ENCODE results near the gene KLF3. TPM values are rescaled to one million over a fixed set of nuclear protein-coding genes. Genes with fewer than 3 reads are reported as not detected.
A peak's percentile ranks its signal among the peaks of the same experiment; 100 is the strongest.

The KLF3 gene
- total and polyA plus RNA-seq, 4 donors: 14.7 to 53.6 (median 39.2) TPM

DNA sequence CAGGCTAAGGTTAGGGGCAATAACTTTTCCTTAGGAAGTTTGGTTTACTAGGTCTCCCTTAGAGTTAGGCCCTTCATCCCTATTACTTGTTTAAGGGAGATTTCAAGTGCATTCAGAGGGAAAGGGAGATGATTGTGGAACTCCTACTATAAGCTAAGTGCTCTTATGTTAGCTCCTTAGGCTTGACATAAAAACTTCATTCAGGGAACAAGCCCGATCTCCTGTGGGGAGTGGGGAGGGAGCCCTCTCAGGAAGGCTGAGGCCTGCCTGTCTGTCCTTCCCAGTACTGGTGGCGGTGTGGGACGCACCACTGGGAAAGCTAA is 8.0 kb downstream of the KLF3 start:
- Histone ChIP-seq H3K9ac (ENCODE audit: insufficient read depth in 1 of 2, low read length in 2 of 2) (no peak overlapping the region), H3K27ac (ENCODE audit: low read depth in 1 of 2, low read length in 1 of 2) (peak overlapping the region; percentile 64 to 91)
- ATAC-seq (ENCODE audit: insufficient read depth, low FRiP score): no peak

DNA sequence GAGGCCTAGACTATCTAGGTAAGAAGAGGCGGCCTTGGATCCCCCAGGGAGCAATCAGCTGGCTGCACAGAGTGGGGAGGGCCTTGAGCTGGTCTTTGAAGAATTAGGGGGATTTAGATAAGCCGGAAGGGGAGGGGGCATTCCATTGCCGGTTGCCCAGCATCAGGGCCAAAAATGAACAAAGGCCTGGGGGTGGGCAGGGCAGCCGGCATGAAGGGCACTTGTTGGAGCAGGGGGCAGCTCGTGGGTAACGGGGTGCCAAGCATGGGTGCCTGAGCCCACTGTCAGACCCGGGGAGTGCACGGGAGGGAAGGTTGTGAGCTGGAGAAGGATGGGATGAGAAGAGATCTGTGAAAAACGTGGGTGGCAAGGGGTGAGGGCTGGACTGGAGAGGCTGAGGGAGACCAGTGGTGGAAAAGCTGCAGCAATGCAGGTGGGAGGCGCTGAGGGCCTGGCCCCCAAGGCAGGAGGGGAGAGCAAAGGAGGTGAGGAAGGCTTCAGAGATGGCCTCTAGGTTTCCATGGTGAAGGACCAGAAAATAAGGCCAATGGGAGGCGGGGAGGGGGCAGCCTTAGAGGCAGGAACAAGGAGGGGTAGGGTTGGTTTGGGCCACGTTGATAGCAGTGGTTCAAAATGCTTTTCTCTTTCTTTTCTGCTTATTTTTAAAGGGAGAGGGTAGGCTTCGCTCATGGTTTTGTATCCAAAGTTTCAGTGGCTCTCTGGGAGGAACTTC is 8.6 kb downstream of the KLF3 start:
- 48 to 69% methylated on average over 12 to 13 of the region's 13 CpGs for WGBS, 2 donors
- DNase-seq: no peak
- Histone ChIP-seq H3K4me3 (no peak overlapping the region), H3K9ac (ENCODE audit: insufficient read depth in 1 of 2, low read length in 2 of 2) (peak overlapping the region in 1 of 2 donors; percentile 46), H3K27ac (ENCODE audit: low read depth in 1 of 2, low read length in 1 of 2) (peak overlapping the region; percentile 64 to 91), H3K9me3 (ENCODE audit: control insufficient read depth in 4 of 4, insufficient read depth in 3 of 4, low read length in 3 of 4) (no peaks in the 10 kb centered on the region), H3K4me1 (ENCODE audit: control insufficient read depth in 5 of 5, insufficient read depth in 5 of 5, low read length in 5 of 5) (peaks cover 31 to 78% (median 52%) of the 10 kb centered on the region in 5 donors), H3K27me3 (ENCODE audit: control insufficient read depth in 3 of 3, insufficient read depth in 3 of 3, low read length in 2 of 3) (no peaks in the 10 kb centered on the region), H3K36me3 (ENCODE audit: control insufficient read depth in 4 of 4, insufficient read depth in 4 of 4, low read length in 4 of 4) (no peaks in the 10 kb centered on the region)
- ATAC-seq (ENCODE audit: insufficient read depth, low FRiP score): no peak
- TF ChIP-seq, protein P1, sequence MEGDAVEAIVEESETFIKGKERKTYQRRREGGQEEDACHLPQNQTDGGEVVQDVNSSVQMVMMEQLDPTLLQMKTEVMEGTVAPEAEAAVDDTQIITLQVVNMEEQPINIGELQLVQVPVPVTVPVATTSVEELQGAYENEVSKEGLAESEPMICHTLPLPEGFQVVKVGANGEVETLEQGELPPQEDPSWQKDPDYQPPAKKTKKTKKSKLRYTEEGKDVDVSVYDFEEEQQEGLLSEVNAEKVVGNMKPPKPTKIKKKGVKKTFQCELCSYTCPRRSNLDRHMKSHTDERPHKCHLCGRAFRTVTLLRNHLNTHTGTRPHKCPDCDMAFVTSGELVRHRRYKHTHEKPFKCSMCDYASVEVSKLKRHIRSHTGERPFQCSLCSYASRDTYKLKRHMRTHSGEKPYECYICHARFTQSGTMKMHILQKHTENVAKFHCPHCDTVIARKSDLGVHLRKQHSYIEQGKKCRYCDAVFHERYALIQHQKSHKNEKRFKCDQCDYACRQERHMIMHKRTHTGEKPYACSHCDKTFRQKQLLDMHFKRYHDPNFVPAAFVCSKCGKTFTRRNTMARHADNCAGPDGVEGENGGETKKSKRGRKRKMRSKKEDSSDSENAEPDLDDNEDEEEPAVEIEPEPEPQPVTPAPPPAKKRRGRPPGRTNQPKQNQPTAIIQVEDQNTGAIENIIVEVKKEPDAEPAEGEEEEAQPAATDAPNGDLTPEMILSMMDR (IDR thresholded peaks at IDR 0.05; ENCODE audit: control extremely low read depth, extremely low read depth): no peak

More for the DNA sequence above, 8.0 kb downstream of the KLF3 start:
- TF ChIP-seq, protein P1 (IDR thresholded peaks at IDR 0.05; ENCODE audit: control extremely low read depth, extremely low read depth): no peak
- no peak overlapping the region for H3K4me3 ChIP-seq
- 55 to 79% methylated on average over 3 of the region's 3 CpGs for WGBS, 2 donors
- DNase-seq: no peak
- no peaks in the 10 kb centered on the region for H3K27me3 ChIP-seq (ENCODE audit: control insufficient read depth in 3 of 3, insufficient read depth in 3 of 3, low read length in 2 of 3)
- H3K4me1 ChIP-seq (ENCODE audit: control insufficient read depth in 5 of 5, insufficient read depth in 5 of 5, low read length in 5 of 5): peaks cover 31 to 80% (median 52%) of the 10 kb centered on the region in 5 donors
- H3K36me3 ChIP-seq (ENCODE audit: control insufficient read depth in 4 of 4, insufficient read depth in 4 of 4, low read length in 4 of 4): no peaks in the 10 kb centered on the region
- H3K9me3 ChIP-seq (ENCODE audit: control insufficient read depth in 4 of 4, insufficient read depth in 3 of 4, low read length in 3 of 4): no peaks in the 10 kb centered on the region

DNA sequence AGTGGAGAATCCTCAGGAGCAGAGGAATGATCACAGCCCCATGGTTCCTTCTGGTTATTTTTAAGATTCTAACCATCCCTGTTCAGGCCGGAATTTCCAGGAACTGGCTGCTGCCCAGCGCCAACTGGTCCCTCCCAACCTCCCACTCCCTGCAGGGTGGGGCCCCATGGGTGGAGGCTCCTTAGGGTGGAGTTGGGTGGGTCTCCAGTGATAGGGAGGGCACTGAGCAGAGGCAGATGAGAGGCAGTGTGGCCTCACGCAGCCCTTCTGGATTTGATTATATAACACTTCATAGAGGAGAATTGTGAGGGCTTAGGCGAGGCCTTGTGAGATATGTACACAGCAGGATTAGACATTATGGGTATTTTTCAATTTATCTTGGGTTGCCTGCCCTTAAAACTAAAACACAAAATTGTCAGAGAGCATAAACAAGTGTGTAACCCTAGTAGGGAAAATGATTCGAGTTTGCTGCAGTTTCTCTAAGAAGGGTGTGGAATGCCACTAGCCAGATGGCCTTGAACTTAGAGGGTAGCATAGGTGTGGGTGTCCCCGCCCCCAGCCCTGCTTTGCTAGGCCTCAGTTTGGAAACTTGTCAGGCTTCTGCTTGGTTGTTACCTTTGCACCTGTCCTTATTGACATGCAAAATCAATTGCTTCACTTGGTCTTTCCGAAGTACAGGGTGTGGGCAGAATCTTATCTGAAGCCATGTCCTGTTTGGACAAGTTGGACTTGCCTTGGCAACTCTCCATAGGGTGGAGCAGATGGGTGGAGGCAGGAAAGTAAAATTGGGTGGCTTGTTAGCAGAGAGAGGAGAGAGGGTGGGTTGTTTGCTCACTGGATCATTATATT is 9.4 kb downstream of the KLF3 start:
- H3K36me3 ChIP-seq (ENCODE audit: control insufficient read depth in 4 of 4, insufficient read depth in 4 of 4, low read length in 4 of 4): no peaks in the 10 kb centered on the region
- peak; percentile 58 to 82 (median 76) for DNase-seq
- 20 to 44% methylated on average over 7 of the region's 7 CpGs for WGBS, 2 donors
- H3K9ac ChIP-seq (ENCODE audit: insufficient read depth in 1 of 2, low read length in 2 of 2): peak overlapping the region in 1 of 2 donors; percentile 46
- H3K4me1 ChIP-seq (ENCODE audit: control insufficient read depth in 5 of 5, insufficient read depth in 5 of 5, low read length in 5 of 5): peaks cover 31 to 72% (median 52%) of the 10 kb centered on the region in 5 donors
- peak overlapping the region; percentile 64 to 91 for H3K27ac ChIP-seq (ENCODE audit: low read depth in 1 of 2, low read length in 1 of 2)
- H3K27me3 ChIP-seq (ENCODE audit: control insufficient read depth in 3 of 3, insufficient read depth in 3 of 3, low read length in 2 of 3): no peaks in the 10 kb centered on the region
- H3K9me3 ChIP-seq (ENCODE audit: control insufficient read depth in 4 of 4, insufficient read depth in 3 of 4, low read length in 3 of 4): no peaks in the 10 kb centered on the region
- ATAC-seq (ENCODE audit: insufficient read depth, low FRiP score): peak; percentile 51
- TF ChIP-seq, protein P1 (IDR thresholded peaks at IDR 0.05; ENCODE audit: control extremely low read depth, extremely low read depth): no peak
- no peak overlapping the region for H3K4me3 ChIP-seq

Measured in lung (tissue), 12 donors.